GM12891 (cell line): ENCODE data around the gene KIF3B.
"Not testable (repeated sequence)": the region's sequence is repeated elsewhere in the genome, so short reads cannot be mapped to it uniquely, and the experiment has no call there.

Experiments used
- POLR2A ChIP-seq: IDR thresholded peaks from 2 replicates; pipeline ENCODE4 v1.6.1; 2011; ENCODE audit warnings: low read depth, low read length, control low read depth
- POU2F2 ChIP-seq: IDR thresholded peaks from 2 replicates; pipeline ENCODE4 v1.6.1; 2011; ENCODE audit warnings: low read depth, mild to moderate bottlenecking, control low read depth, low read length, moderate library complexity

DNA sequence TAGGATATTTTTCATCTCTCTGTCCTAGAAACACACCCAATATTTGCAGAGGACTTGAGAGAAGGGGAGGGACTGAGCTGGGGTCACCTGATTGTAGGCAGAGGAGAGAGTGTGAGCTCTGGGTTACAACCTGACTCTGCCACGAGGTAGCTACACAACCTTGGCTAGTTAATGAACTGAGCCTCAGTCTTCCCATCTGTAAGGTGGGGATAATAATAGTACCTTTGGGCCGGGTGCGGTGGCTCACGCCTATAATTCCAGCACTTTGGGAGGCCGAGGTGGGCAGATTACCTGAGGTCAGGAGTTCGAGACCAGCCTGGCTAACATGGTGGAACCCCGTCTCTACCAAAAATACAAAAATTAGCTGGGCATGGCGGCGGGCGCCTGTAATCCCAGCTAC lies 16.5 kb upstream of the KIF3B start:
- not testable (repeated sequence) for TF ChIP-seq POLR2A, POU2F2
